ENCODE results near the gene LETMD1.

DNA sequence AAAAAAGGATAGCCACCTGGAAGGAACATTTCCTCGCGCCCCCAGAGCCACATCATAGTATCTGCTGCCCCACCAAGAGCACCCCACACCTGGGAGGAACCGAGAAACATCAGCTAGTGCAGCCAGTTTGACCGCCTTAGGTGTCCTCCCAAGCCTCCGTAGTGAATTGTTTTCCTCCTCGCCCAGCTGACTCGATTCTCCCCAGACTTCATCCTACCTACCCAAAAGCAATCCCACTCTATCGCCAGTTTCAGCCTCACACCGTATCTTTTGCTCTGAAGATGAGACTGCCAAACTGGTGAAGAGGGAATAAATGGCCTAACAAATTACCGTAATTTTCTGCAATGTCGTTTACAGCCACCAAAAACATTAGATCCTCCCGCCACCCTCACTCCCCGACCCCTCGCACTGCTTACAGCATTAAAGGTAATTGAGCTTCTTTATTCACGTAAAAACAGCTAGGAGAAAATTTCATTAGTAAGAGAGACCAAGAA is 20.7 kb upstream of the LETMD1 start:
- TF ChIP-seq CTCF (IDR thresholded peaks at IDR 0.05; ENCODE audit: borderline replicate concordance, extremely low read depth, low read length, poor library complexity, severe bottlenecking) (no peak), EZH2 (IDR thresholded peaks at IDR 0.05; ENCODE audit: borderline replicate concordance, low read depth, low read length, severe bottlenecking) (no peak)

All from DND-41 (cell line).